ENCODE results near the gene PARD3.
"Not testable (repeated sequence)": the region's sequence is repeated elsewhere in the genome, so short reads cannot be mapped to it uniquely, and the experiment has no call there.

The PARD3 gene

GRCh38 chr10:34797155-34797554 is 17.9 kb downstream of the PARD3 start:
- no peak for DNase-seq (ENCODE audit: low spot score)

GRCh38 chr10:34796133-34796532 is 19.0 kb downstream of the PARD3 start:
- no peak for DNase-seq (ENCODE audit: low spot score)

- DNase-seq (ENCODE audit: low spot score): no peak
Observed at GRCh38 chr10:34795334-34795733, 19.8 kb downstream of the PARD3 start.

GRCh38 chr10:34794835-34795234 is 20.3 kb downstream of the PARD3 start:
- no peak for DNase-seq (ENCODE audit: low spot score)

GRCh38 chr10:34793581-34793980 is 21.5 kb downstream of the PARD3 start:
- DNase-seq (ENCODE audit: low spot score): not testable (repeated sequence)

- no peak for DNase-seq (ENCODE audit: low spot score)
Observed at GRCh38 chr10:34792881-34793280, 22.2 kb downstream of the PARD3 start.

- DNase-seq (ENCODE audit: low spot score): no peak
Observed at GRCh38 chr10:34791947-34792346, 23.1 kb downstream of the PARD3 start.

- no peak for DNase-seq (ENCODE audit: low spot score)
Observed at GRCh38 chr10:34791228-34791627, 23.9 kb downstream of the PARD3 start.

- DNase-seq (ENCODE audit: low spot score): no peak
Observed at GRCh38 chr10:34789966-34790506, 25.1 kb downstream of the PARD3 start.

GRCh38 chr10:34786464-34786863 is 28.6 kb downstream of the PARD3 start:
- no peak for DNase-seq (ENCODE audit: low spot score)

GRCh38 chr10:34781711-34782110 is 33.4 kb downstream of the PARD3 start:
- no peak for DNase-seq (ENCODE audit: low spot score)

- DNase-seq (ENCODE audit: low spot score): no peak
Observed at GRCh38 chr10:34780818-34781380, 34.2 kb downstream of the PARD3 start.

- DNase-seq (ENCODE audit: low spot score): no peak
Observed at GRCh38 chr10:34778237-34778636, 36.9 kb downstream of the PARD3 start.

- no peak for DNase-seq (ENCODE audit: low spot score)
Observed at GRCh38 chr10:34776090-34776690, 38.9 kb downstream of the PARD3 start.

- DNase-seq (ENCODE audit: low spot score): no peak
Observed at GRCh38 chr10:34775044-34775637, 40.0 kb downstream of the PARD3 start.

GRCh38 chr10:34773636-34774630 is 41.2 kb downstream of the PARD3 start:
- no peak for DNase-seq (ENCODE audit: low spot score)

- DNase-seq (ENCODE audit: low spot score): no peak
Observed at GRCh38 chr10:34771525-34771924, 43.6 kb downstream of the PARD3 start.

GRCh38 chr10:34771106-34771505 is 44.0 kb downstream of the PARD3 start:
- DNase-seq (ENCODE audit: low spot score): no peak

GRCh38 chr10:34769899-34770298 is 45.2 kb downstream of the PARD3 start:
- DNase-seq (ENCODE audit: low spot score): no peak

GRCh38 chr10:34768972-34769330 is 46.1 kb downstream of the PARD3 start:
- DNase-seq (ENCODE audit: low spot score): no peak

GRCh38 chr10:34768261-34768971 is 46.7 kb downstream of the PARD3 start:
- DNase-seq (ENCODE audit: low spot score): peak; percentile 40

Measured in globus pallidus (tissue), 1 donor.